GM12892 (cell line): ENCODE data around the gene CDKL1.

Source experiments
- POLR2A ChIP-seq: IDR thresholded peaks from 2 replicates; pipeline ENCODE4 v1.6.1; 2011; ENCODE audit warnings: low read depth, low read length, control low read depth
- POLR2AphosphoS5 ChIP-seq: IDR thresholded peaks from 2 replicates; pipeline ENCODE4 v1.6.1; 2011; ENCODE audit warnings: low read depth, low read length, control low read depth

DNA sequence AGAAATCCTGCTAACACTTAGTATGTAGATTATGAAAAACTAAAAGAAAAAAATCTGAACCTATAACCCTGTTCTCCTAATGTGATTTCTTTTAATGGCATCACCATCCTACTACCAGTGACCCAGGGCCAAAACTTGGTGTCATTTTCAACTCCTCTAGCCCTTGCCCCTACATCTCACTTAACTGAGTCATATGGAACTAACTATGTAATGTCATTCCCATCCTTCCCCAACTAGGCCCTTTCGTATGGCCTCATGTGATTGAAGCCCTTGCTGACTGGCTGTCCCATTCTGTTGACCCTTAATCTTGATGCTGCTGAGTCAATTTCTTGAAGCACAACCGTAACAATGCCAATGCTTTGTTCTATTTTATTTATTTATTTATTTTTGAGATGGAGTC, 77.0 kb downstream of the CDKL1 start:
- TF ChIP-seq POLR2AphosphoS5: no peak
- no peak for TF ChIP-seq POLR2A
